Esophagus muscularis mucosa (tissue), 3 donors: ENCODE measurements around the gene SLC25A25.

Experiments used
- CTCF ChIP-seq, 3 experiments: fragments of 200-600 bp in 2 of 3; fragments of 450-650 bp in 1 of 3; sonication (generic) in 2 of 3; IDR thresholded peaks; one replicate each; pipeline ENCODE4 v1.5.1; 2017 to 2019; ENCODE audit warnings: antibody characterized with exemption in 3 of 3, mild to moderate bottlenecking in 2 of 3, moderate library complexity in 1 of 3
- POLR2AphosphoS5 ChIP-seq, 2 donors: sonication (generic); formaldehyde crosslinking; IDR thresholded peaks; one replicate each; pipeline ENCODE4 v1.6.1; 2017; ENCODE audit warnings: antibody characterized with exemption in 2 of 2

- TF ChIP-seq CTCF (IDR thresholded peaks at IDR 0.05): no peak
- no peak for TF ChIP-seq POLR2AphosphoS5 (IDR thresholded peaks at IDR 0.05)
These were observed 5.3 kb downstream of the SLC25A25 start for GRCh38 chr9:128073253-128073886.
